ENCODE data around the gene CREB5.

Gene CREB5

GRCh38 chr7:28658381-28658780 is 246.1 kb downstream of the CREB5 start:
- no peaks in the 10 kb centered on the region for H3K36me3 ChIP-seq (ENCODE audit: insufficient read depth, low read length)
- H2AFZ ChIP-seq (ENCODE audit: low read depth, low read length) = no peak overlapping the region
- H3K9me3 ChIP-seq (ENCODE audit: low read length) = no peaks in the 10 kb centered on the region
- H3K27me3 ChIP-seq (ENCODE audit: insufficient read depth, low read length) = no peaks in the 10 kb centered on the region
- H3K4me1 ChIP-seq (ENCODE audit: insufficient read depth, low read length) = peaks cover 13% of the 10 kb centered on the region
- H3K4me3 ChIP-seq (ENCODE audit: low read length) = no peak overlapping the region

GRCh38 chr7:28660132-28660531 is 247.8 kb downstream of the CREB5 start:
- no peaks in the 10 kb centered on the region for H3K36me3 ChIP-seq (ENCODE audit: insufficient read depth, low read length)
- H2AFZ ChIP-seq (ENCODE audit: low read depth, low read length) = no peak overlapping the region
- H3K9me3 ChIP-seq (ENCODE audit: low read length) = no peaks in the 10 kb centered on the region
- no peaks in the 10 kb centered on the region for H3K27me3 ChIP-seq (ENCODE audit: insufficient read depth, low read length)
- H3K4me1 ChIP-seq (ENCODE audit: insufficient read depth, low read length) = peaks cover 9% of the 10 kb centered on the region
- no peak overlapping the region for H3K4me3 ChIP-seq (ENCODE audit: low read length)

- Histone ChIP-seq H3K9me3 (ENCODE audit: low read length) (no peaks in the 10 kb centered on the region), H2AFZ (ENCODE audit: low read depth, low read length) (no peak overlapping the region), H3K27me3 (ENCODE audit: insufficient read depth, low read length) (no peaks in the 10 kb centered on the region), H3K4me1 (ENCODE audit: insufficient read depth, low read length) (peaks cover 9% of the 10 kb centered on the region), H3K36me3 (ENCODE audit: insufficient read depth, low read length) (no peaks in the 10 kb centered on the region), H3K4me3 (ENCODE audit: low read length) (no peak overlapping the region)
Measured at GRCh38 chr7:28661826-28662595, 249.7 kb downstream of the CREB5 start.

GRCh38 chr7:28666154-28666553 is 253.8 kb downstream of the CREB5 start:
- no peak overlapping the region for H2AFZ ChIP-seq (ENCODE audit: low read depth, low read length)
- peaks cover 13% of the 10 kb centered on the region for H3K4me1 ChIP-seq (ENCODE audit: insufficient read depth, low read length)
- H3K9me3 ChIP-seq (ENCODE audit: low read length) = no peaks in the 10 kb centered on the region
- H3K36me3 ChIP-seq (ENCODE audit: insufficient read depth, low read length) = no peaks in the 10 kb centered on the region
- H3K27me3 ChIP-seq (ENCODE audit: insufficient read depth, low read length) = no peaks in the 10 kb centered on the region
- no peak overlapping the region for H3K4me3 ChIP-seq (ENCODE audit: low read length)

- Histone ChIP-seq H2AFZ (ENCODE audit: low read depth, low read length) (no peak overlapping the region), H3K9me3 (ENCODE audit: low read length) (no peaks in the 10 kb centered on the region), H3K4me1 (ENCODE audit: insufficient read depth, low read length) (peaks cover 33% of the 10 kb centered on the region), H3K27me3 (ENCODE audit: insufficient read depth, low read length) (no peaks in the 10 kb centered on the region), H3K4me3 (ENCODE audit: low read length) (no peak overlapping the region), H3K36me3 (ENCODE audit: insufficient read depth, low read length) (no peaks in the 10 kb centered on the region)
Measured at GRCh38 chr7:28668085-28668484, 255.8 kb downstream of the CREB5 start.

GRCh38 chr7:28669330-28669729 is 257.0 kb downstream of the CREB5 start:
- Histone ChIP-seq H2AFZ (ENCODE audit: low read depth, low read length) (no peak overlapping the region), H3K36me3 (ENCODE audit: insufficient read depth, low read length) (no peaks in the 10 kb centered on the region), H3K9me3 (ENCODE audit: low read length) (peaks cover under 1% of the 10 kb centered on the region), H3K27me3 (ENCODE audit: insufficient read depth, low read length) (no peaks in the 10 kb centered on the region), H3K4me1 (ENCODE audit: insufficient read depth, low read length) (peaks cover 36% of the 10 kb centered on the region), H3K4me3 (ENCODE audit: low read length) (no peak overlapping the region)

- H3K4me3 ChIP-seq (ENCODE audit: low read length) = no peak overlapping the region
- no peak overlapping the region for H2AFZ ChIP-seq (ENCODE audit: low read depth, low read length)
- peaks cover 3% of the 10 kb centered on the region for H3K9me3 ChIP-seq (ENCODE audit: low read length)
- H3K27me3 ChIP-seq (ENCODE audit: insufficient read depth, low read length) = no peaks in the 10 kb centered on the region
- peaks cover 49% of the 10 kb centered on the region for H3K4me1 ChIP-seq (ENCODE audit: insufficient read depth, low read length)
- H3K36me3 ChIP-seq (ENCODE audit: insufficient read depth, low read length) = no peaks in the 10 kb centered on the region
Measured at GRCh38 chr7:28671526-28671925, 259.2 kb downstream of the CREB5 start.

- no peak overlapping the region for H2AFZ ChIP-seq (ENCODE audit: low read depth, low read length)
- H3K4me1 ChIP-seq (ENCODE audit: insufficient read depth, low read length) = peaks cover 50% of the 10 kb centered on the region
- H3K27me3 ChIP-seq (ENCODE audit: insufficient read depth, low read length) = no peaks in the 10 kb centered on the region
- no peak overlapping the region for H3K4me3 ChIP-seq (ENCODE audit: low read length)
- H3K36me3 ChIP-seq (ENCODE audit: insufficient read depth, low read length) = no peaks in the 10 kb centered on the region
- peaks cover 3% of the 10 kb centered on the region for H3K9me3 ChIP-seq (ENCODE audit: low read length)
Measured at GRCh38 chr7:28672397-28672797, 260.1 kb downstream of the CREB5 start.

GRCh38 chr7:28674359-28674782 is 262.1 kb downstream of the CREB5 start:
- peaks cover 3% of the 10 kb centered on the region for H3K9me3 ChIP-seq (ENCODE audit: low read length)
- H3K4me3 ChIP-seq (ENCODE audit: low read length) = no peak overlapping the region
- H3K4me1 ChIP-seq (ENCODE audit: insufficient read depth, low read length) = peaks cover 40% of the 10 kb centered on the region
- H3K36me3 ChIP-seq (ENCODE audit: insufficient read depth, low read length) = no peaks in the 10 kb centered on the region
- no peaks in the 10 kb centered on the region for H3K27me3 ChIP-seq (ENCODE audit: insufficient read depth, low read length)
- H2AFZ ChIP-seq (ENCODE audit: low read depth, low read length) = no peak overlapping the region

GRCh38 chr7:28675429-28675828 is 263.1 kb downstream of the CREB5 start:
- Histone ChIP-seq H3K36me3 (ENCODE audit: insufficient read depth, low read length) (no peaks in the 10 kb centered on the region), H3K27me3 (ENCODE audit: insufficient read depth, low read length) (no peaks in the 10 kb centered on the region), H2AFZ (ENCODE audit: low read depth, low read length) (no peak overlapping the region), H3K4me3 (ENCODE audit: low read length) (no peak overlapping the region), H3K9me3 (ENCODE audit: low read length) (peaks cover 3% of the 10 kb centered on the region), H3K4me1 (ENCODE audit: insufficient read depth, low read length) (peaks cover 40% of the 10 kb centered on the region)

GRCh38 chr7:28677668-28678067 is 265.4 kb downstream of the CREB5 start:
- Histone ChIP-seq H3K9me3 (ENCODE audit: low read length) (peaks cover 3% of the 10 kb centered on the region), H3K4me1 (ENCODE audit: insufficient read depth, low read length) (peaks cover 22% of the 10 kb centered on the region), H2AFZ (ENCODE audit: low read depth, low read length) (no peak overlapping the region), H3K27me3 (ENCODE audit: insufficient read depth, low read length) (no peaks in the 10 kb centered on the region), H3K36me3 (ENCODE audit: insufficient read depth, low read length) (no peaks in the 10 kb centered on the region), H3K4me3 (ENCODE audit: low read length) (no peak overlapping the region)

GRCh38 chr7:28678431-28678965 is 266.2 kb downstream of the CREB5 start:
- H3K9me3 ChIP-seq (ENCODE audit: low read length) = peaks cover 3% of the 10 kb centered on the region
- H3K36me3 ChIP-seq (ENCODE audit: insufficient read depth, low read length) = no peaks in the 10 kb centered on the region
- H3K4me3 ChIP-seq (ENCODE audit: low read length) = no peak overlapping the region
- no peaks in the 10 kb centered on the region for H3K27me3 ChIP-seq (ENCODE audit: insufficient read depth, low read length)
- H3K4me1 ChIP-seq (ENCODE audit: insufficient read depth, low read length) = peaks cover 17% of the 10 kb centered on the region
- no peak overlapping the region for H2AFZ ChIP-seq (ENCODE audit: low read depth, low read length)

- Histone ChIP-seq H3K9me3 (ENCODE audit: low read length) (no peaks in the 10 kb centered on the region), H3K36me3 (ENCODE audit: insufficient read depth, low read length) (no peaks in the 10 kb centered on the region), H2AFZ (ENCODE audit: low read depth, low read length) (no peak overlapping the region), H3K4me1 (ENCODE audit: insufficient read depth, low read length) (peaks cover 13% of the 10 kb centered on the region), H3K27me3 (ENCODE audit: insufficient read depth, low read length) (no peaks in the 10 kb centered on the region), H3K4me3 (ENCODE audit: low read length) (no peak overlapping the region)
Measured at GRCh38 chr7:28681693-28682310, 269.5 kb downstream of the CREB5 start.
